Activated CD4-positive, alpha-beta T cell treated with anti-CD3 and anti-CD28 coated beads, Interleukin-2, amount 10 ng/mL, durations not matched to agents 7 days and 5 days (primary cell): ENCODE data around the gene MYCN. TPM values are rescaled to one million over a fixed set of nuclear protein-coding genes. Genes with fewer than 3 reads are reported as not detected.

Source experiments
- CTCF ChIA-PET: fragments of 350-600 bp; sonication (Branson Sonifier 250); formaldehyde crosslinking; loops from one replicate; lab custom pipeline; 2021; ENCODE audit warnings: antibody characterized with exemption; lab: Charles Lee
- POLR2A ChIA-PET: fragments of 350-600 bp; sonication (Branson Sonifier 250); formaldehyde crosslinking; loops from one replicate; lab custom pipeline; 2021; ENCODE audit warnings: antibody characterized with exemption; lab: Charles Lee
- DNase-seq: peaks from one replicate; pipeline ENCODE4 v3.0.0-alpha.2; 2020
- H3K27ac Mint-ChIP-seq: one replicate; pipeline ENCODE4 v1.8.0; 2021; ENCODE audit warnings: mild to moderate bottlenecking, moderate library complexity, mixed read lengths
- H3K27me3 Mint-ChIP-seq: one replicate; pipeline ENCODE4 v1.8.0; 2021; ENCODE audit warnings: mixed read lengths
- H3K36me3 Mint-ChIP-seq: one replicate; pipeline ENCODE4 v1.8.0; 2021; ENCODE audit warnings: low read depth, mixed read lengths
- H3K4me1 Mint-ChIP-seq: one replicate; pipeline ENCODE4 v1.8.0; 2021; ENCODE audit warnings: mixed read lengths
- H3K4me3 Mint-ChIP-seq: one replicate; pipeline ENCODE4 v1.8.0; 2021; ENCODE audit warnings: mild to moderate bottlenecking, moderate library complexity, mixed read lengths
- H3K9me3 Mint-ChIP-seq: one replicate; pipeline ENCODE4 v1.8.0; 2021; ENCODE audit warnings: mixed read lengths
- total RNA-seq, 2 experiments: library from RNA; stranded (reverse); gene quantifications; one replicate each; pipeline ENCODE4 v1.2.3, GENCODE V29; 2021

Gene MYCN
- total RNA-seq, 2 experiments from 2014 or later, result not detected

GRCh38 chr2:15968280-15969178 lies 28.2 kb downstream of the MYCN start:
- Mint-ChIP-seq H3K4me3 (no peak overlapping the region), H3K27me3 (no peaks in the 10 kb centered on the region), H3K9me3 (no peaks in the 10 kb centered on the region), H3K27ac (peak overlapping the region; percentile 74), H3K36me3 (no peaks in the 10 kb centered on the region), H3K4me1 (peaks cover 39% of the 10 kb centered on the region)
- DNase-seq, result no peak
- POLR2A ChIA-PET, result no interaction called here
- CTCF ChIA-PET, result no interaction called here

GRCh38 chr2:15969214-15969613 lies 28.9 kb downstream of the MYCN start:
- CTCF ChIA-PET, result no interaction called here
- Mint-ChIP-seq H3K4me3 (no peak overlapping the region), H3K36me3 (no peaks in the 10 kb centered on the region), H3K4me1 (peaks cover 39% of the 10 kb centered on the region), H3K27me3 (no peaks in the 10 kb centered on the region), H3K9me3 (no peaks in the 10 kb centered on the region), H3K27ac (no peak overlapping the region)
- POLR2A ChIA-PET, result no interaction called here
- no peak for DNase-seq

GRCh38 chr2:15970701-15971100 lies 30.4 kb downstream of the MYCN start:
- ChIA-PET POLR2A (no interaction called here), CTCF (no interaction called here)
- no peak overlapping the region for H3K4me3 Mint-ChIP-seq
- no peak for DNase-seq
- no peaks in the 10 kb centered on the region for H3K36me3 Mint-ChIP-seq
- no peak overlapping the region for H3K27ac Mint-ChIP-seq
- no peaks in the 10 kb centered on the region for H3K27me3 Mint-ChIP-seq
- H3K4me1 Mint-ChIP-seq, result peaks cover 31% of the 10 kb centered on the region
- no peaks in the 10 kb centered on the region for H3K9me3 Mint-ChIP-seq

- ChIA-PET POLR2A (no interaction called here), CTCF (no interaction called here)
- Mint-ChIP-seq H3K27me3 (no peaks in the 10 kb centered on the region), H3K36me3 (no peaks in the 10 kb centered on the region), H3K27ac (no peak overlapping the region), H3K9me3 (no peaks in the 10 kb centered on the region), H3K4me1 (peaks cover 24% of the 10 kb centered on the region), H3K4me3 (no peak overlapping the region)
- no peak for DNase-seq
Measured at GRCh38 chr2:15971351-15971750, 31.0 kb downstream of the MYCN start.

GRCh38 chr2:15971831-15972522 lies 31.6 kb downstream of the MYCN start:
- DNase-seq, result no peak
- H3K4me3 Mint-ChIP-seq, result no peak overlapping the region
- no peaks in the 10 kb centered on the region for H3K36me3 Mint-ChIP-seq
- ChIA-PET POLR2A (no interaction called here), CTCF (no interaction called here)
- H3K9me3 Mint-ChIP-seq, result no peaks in the 10 kb centered on the region
- H3K4me1 Mint-ChIP-seq, result peaks cover 21% of the 10 kb centered on the region
- H3K27me3 Mint-ChIP-seq, result no peaks in the 10 kb centered on the region
- no peak overlapping the region for H3K27ac Mint-ChIP-seq

GRCh38 chr2:15973481-15974401 lies 33.4 kb downstream of the MYCN start:
- Mint-ChIP-seq H3K9me3 (no peaks in the 10 kb centered on the region), H3K4me1 (peaks cover 10% of the 10 kb centered on the region), H3K4me3 (no peak overlapping the region), H3K27ac (no peak overlapping the region), H3K27me3 (no peaks in the 10 kb centered on the region), H3K36me3 (no peaks in the 10 kb centered on the region)
- DNase-seq, result no peak
- ChIA-PET POLR2A (no interaction called here), CTCF (interaction anchor here (0.5 to 1.2 kb wide), 3 partner anchors 21 to 118 kb away, joined by 3 read pairs; no protein-coding TSS in a partner anchor)

GRCh38 chr2:15974565-15975260 lies 34.4 kb downstream of the MYCN start:
- no peaks in the 10 kb centered on the region for H3K9me3 Mint-ChIP-seq
- ChIA-PET CTCF (interaction anchor here (1.2 kb wide), 1 partner anchor 21 kb away, joined by 3 read pairs; no protein-coding TSS in a partner anchor), POLR2A (no interaction called here)
- H3K36me3 Mint-ChIP-seq, result no peaks in the 10 kb centered on the region
- H3K4me3 Mint-ChIP-seq, result no peak overlapping the region
- no peak overlapping the region for H3K27ac Mint-ChIP-seq
- no peak for DNase-seq
- peaks cover 5% of the 10 kb centered on the region for H3K4me1 Mint-ChIP-seq
- no peaks in the 10 kb centered on the region for H3K27me3 Mint-ChIP-seq

- Mint-ChIP-seq H3K4me1 (peaks cover 5% of the 10 kb centered on the region), H3K9me3 (no peaks in the 10 kb centered on the region), H3K4me3 (no peak overlapping the region), H3K27ac (no peak overlapping the region), H3K27me3 (no peaks in the 10 kb centered on the region), H3K36me3 (no peaks in the 10 kb centered on the region)
- DNase-seq, result no peak
- ChIA-PET CTCF (no interaction called here), POLR2A (no interaction called here)
Measured at GRCh38 chr2:15975261-15975600, 34.9 kb downstream of the MYCN start.

- Mint-ChIP-seq H3K4me1 (peaks cover 5% of the 10 kb centered on the region), H3K27me3 (no peaks in the 10 kb centered on the region), H3K36me3 (no peaks in the 10 kb centered on the region), H3K9me3 (no peaks in the 10 kb centered on the region), H3K27ac (no peak overlapping the region), H3K4me3 (no peak overlapping the region)
- no peak for DNase-seq
- ChIA-PET POLR2A (no interaction called here), CTCF (no interaction called here)
Measured at GRCh38 chr2:15975676-15976075, 35.3 kb downstream of the MYCN start.

- POLR2A ChIA-PET, result no interaction called here
- no peaks in the 10 kb centered on the region for H3K36me3 Mint-ChIP-seq
- DNase-seq, result no peak
- peaks cover 5% of the 10 kb centered on the region for H3K4me1 Mint-ChIP-seq
- no peaks in the 10 kb centered on the region for H3K27me3 Mint-ChIP-seq
- no peak overlapping the region for H3K27ac Mint-ChIP-seq
- no peak overlapping the region for H3K4me3 Mint-ChIP-seq
- no peaks in the 10 kb centered on the region for H3K9me3 Mint-ChIP-seq
- CTCF ChIA-PET, result no interaction called here
Measured at GRCh38 chr2:15976354-15976753, 36.0 kb downstream of the MYCN start.

- POLR2A ChIA-PET, result no interaction called here
- Mint-ChIP-seq H3K9me3 (no peaks in the 10 kb centered on the region), H3K27ac (no peak overlapping the region), H3K4me3 (no peak overlapping the region), H3K36me3 (no peaks in the 10 kb centered on the region), H3K27me3 (no peaks in the 10 kb centered on the region), H3K4me1 (no peaks in the 10 kb centered on the region)
- CTCF ChIA-PET, result no interaction called here
- DNase-seq, result no peak
Measured at GRCh38 chr2:15979051-15979758, 38.9 kb downstream of the MYCN start.
